Right lobe of liver (tissue), 6 donors: ENCODE results near the gene LDB3. TPM values are rescaled to one million over a fixed set of nuclear protein-coding genes. Genes with fewer than 3 reads are reported as not detected.

ENCODE experiments used
- ATAC-seq, 4 donors: fragments of 200-7000 bp; cut with Tn5 transposase; one replicate each; pipeline ENCODE4 v1.9.1; 2020; ENCODE audit warnings: mild to moderate bottlenecking in 4 of 4, moderate library complexity in 4 of 4
- DNase-seq, 3 donors: peaks; one replicate each; pipeline ENCODE4 v3.0.0-alpha.2; 2020
- H3K27ac ChIP-seq, 3 donors: fragments of 200-600 bp; one replicate each; pipeline ENCODE4 v1.8.0; 2022
- H3K27me3 ChIP-seq, 2 donors: fragments of 200-600 bp; one replicate each; pipeline ENCODE4 v1.8.0; 2022
- H3K36me3 ChIP-seq, 4 donors: fragments of 200-600 bp; sonication (generic) in 1 of 4; one replicate each; pipeline versions ENCODE4 v1.5.1 to v1.8.0; 2017 to 2022; ENCODE audit warnings: control low read depth in 1 of 4
- H3K4me1 ChIP-seq, 4 donors: fragments of 200-600 bp; sonication (generic) in 1 of 4; one replicate each; pipeline versions ENCODE4 v1.5.1 to v1.8.0; 2017 to 2022; ENCODE audit warnings: control low read depth in 1 of 4
- H3K4me3 ChIP-seq, 3 donors: fragments of 200-600 bp; one replicate each; pipeline ENCODE4 v1.8.0; 2022
- H3K9me3 ChIP-seq, 4 donors: fragments of 200-600 bp; sonication (generic) in 1 of 4; one replicate each; pipeline versions ENCODE4 v1.5.1 to v1.8.0; 2017 to 2022; ENCODE audit warnings: control low read depth in 1 of 4
- CTCF ChIP-seq, 4 donors: fragments of 200-600 bp in 3 of 4; fragments of 450-650 bp in 1 of 4; IDR thresholded peaks; one replicate each; pipeline versions ENCODE4 v1.5.1 to v1.8.0; 2016 to 2022; ENCODE audit warnings: antibody characterized with exemption in 4 of 4, mild to moderate bottlenecking in 2 of 4
- POLR2A ChIP-seq: fragments of 450-650 bp; IDR thresholded peaks from one replicate; pipeline ENCODE4 v1.6.1; 2017; ENCODE audit warnings: antibody characterized with exemption, mild to moderate bottlenecking
- WGBS: methylation state at CpG from one replicate; pipeline ENCODE4 v1.1.6; 2018; ENCODE audit warnings: low coverage, low lambda C conversion rate; ENCODE audit not compliant: insufficient coverage; ENCODE audit errors: missing lambda C conversion rate; 5-methylcytosine and 5-hydroxymethylcytosine counted together
- intact Hi-C, 2 donors: fragments of 100-400 bp; cut with DNase I; formaldehyde crosslinking; loops; one replicate each; pipeline versions ENCODE4 v1.11.2 to v1.14.1; 2022
- total RNA-seq, 6 experiments: library from RNA; depleted of rRNA in 2 of 6; stranded (reverse); fragments of >200 nt in 2 of 6; fragmentation: NEBNext Ultra II Directional in 3 of 6; extraction: Animal tissue kit (Norgen Biotek cat#: 25700) in 3 of 6; gene quantifications; one replicate each; pipeline versions ENCODE4 v1.1.0 to v1.2.4, GENCODE V29; 2016 to 2023
- donor health status: DM: no; HTN: yes; CAD: no.
- donor health status: DM: no; HTN: no; CAD: no.
- donor health status: DM: no; HTN: no; CAD: no.
- donor health status: DM: no; HTN: yes; CAD: no.
- donor health status: DM: no; HTN: yes; CAD: no.

LDB3 gene
- total RNA-seq, 6 experiments from 2014 or later, result 0.07 to 0.29 (median 0.12) TPM

- Histone ChIP-seq H3K27ac (no peak overlapping the region), H3K36me3 (no peaks in the 10 kb centered on the region), H3K27me3 (no peaks in the 10 kb centered on the region), H3K4me3 (no peak overlapping the region), H3K4me1 (no peaks in the 10 kb centered on the region), H3K9me3 (no peaks in the 10 kb centered on the region)
- intact Hi-C loops, result no loop called here
- 84% methylated on average over 3 of the region's 3 CpGs for WGBS
- TF ChIP-seq CTCF (IDR thresholded peaks at IDR 0.05), result no peak
- TF ChIP-seq POLR2A, result no peak
- DNase-seq (no peak), ATAC-seq (no peak)
These were observed 14.3 kb upstream of the LDB3 start for GRCh38 chr10:86653987-86654386.

- H3K27ac ChIP-seq, result no peak within 1 kb of the TSS
- DNase-seq (peak in 2 of 3 donors; percentile 16 to 30), ATAC-seq (no peak)
- H3K27me3 ChIP-seq, result no peaks in the 10 kb centered on the region
- intact Hi-C loops, result no loop called here
- H3K36me3 ChIP-seq, result no peaks in the 10 kb centered on the region
- H3K4me1 ChIP-seq, result no peaks in the 10 kb centered on the region
- 68% methylated on average over 7 of the region's 17 CpGs for WGBS
- H3K9me3 ChIP-seq, result no peaks in the 10 kb centered on the region
- TF ChIP-seq CTCF (IDR thresholded peaks at IDR 0.05) (no peak), POLR2A (no peak)
- H3K4me3 ChIP-seq, result no peak within 1 kb of the TSS
These were observed 13.7 kb upstream of the LDB3 start, which contains the start of gene OPN4 for GRCh38 chr10:86654411-86655172. OPN4 (plus strand) TSS chr10:86654547; CDS start chr10:86654784, 237 bp downstream.

- Histone ChIP-seq H3K27ac (no peak overlapping the region), H3K4me3 (no peak overlapping the region), H3K27me3 (no peaks in the 10 kb centered on the region), H3K4me1 (no peaks in the 10 kb centered on the region), H3K36me3 (no peaks in the 10 kb centered on the region), H3K9me3 (no peaks in the 10 kb centered on the region)
- WGBS, result no CpG with 5 or more reads among the region's 4 CpGs
- TF ChIP-seq CTCF (IDR thresholded peaks at IDR 0.05) (no peak), POLR2A (no peak)
- no peak for ATAC-seq
- intact Hi-C loops, result no loop called here
- peak in 1 of 3 donors; percentile 27 for DNase-seq
These were observed 13.2 kb upstream of the LDB3 start for GRCh38 chr10:86655173-86655540.

- intact Hi-C loops, result no loop called here
These were observed 12.7 kb upstream of the LDB3 start for GRCh38 chr10:86655596-86655995.

More at GRCh38 chr10:86655596-86655995, 12.7 kb upstream of the LDB3 start:
- Histone ChIP-seq H3K4me3 (no peak overlapping the region), H3K27me3 (no peaks in the 10 kb centered on the region), H3K9me3 (no peaks in the 10 kb centered on the region), H3K27ac (no peak overlapping the region), H3K36me3 (no peaks in the 10 kb centered on the region), H3K4me1 (no peaks in the 10 kb centered on the region)
- DNase-seq (peak in 2 of 3 donors; percentile 2 to 11), ATAC-seq (no peak)
- TF ChIP-seq CTCF (IDR thresholded peaks at IDR 0.05), result no peak
- TF ChIP-seq POLR2A, result no peak
- WGBS, result no CpG with 5 or more reads among the region's 3 CpGs
